GM23338 (cell line): Measurements from ENCODE around the gene C19orf81. TPM values are rescaled to one million over a fixed set of nuclear protein-coding genes. Genes with fewer than 3 reads are reported as not detected.

ENCODE experiments used
- ATAC-seq: fragments of 200-7000 bp; cut with Tn5 transposase; 3 replicates; pipeline ENCODE4 v1.9.1; 2020
- DNase-seq: peaks from one replicate; pipeline ENCODE4 v3.0.0-alpha.2; 2015; ENCODE audit warnings: low spot score
- H2AFZ ChIP-seq: fragments of 200-600 bp; sonication (generic); 2 replicates; pipeline ENCODE4 v1.8.0; 2016; ENCODE audit warnings: antibody characterized with exemption, mild to moderate bottlenecking, moderate library complexity
- H3F3A ChIP-seq: fragments of 200-600 bp; sonication (generic); replicated peaks from 2 replicates; pipeline ENCODE4 v1.8.0; 2017; ENCODE audit warnings: antibody characterized with exemption, mixed run types, low read depth
- H3K27ac ChIP-seq: fragments of 200-600 bp; sonication (generic); 2 replicates; pipeline ENCODE4 v1.6.1; 2016; ENCODE audit warnings: low read depth
- H3K27me3 ChIP-seq: fragments of 200-600 bp; sonication (generic); 2 replicates; pipeline ENCODE4 v1.8.0; 2016; ENCODE audit warnings: mild to moderate bottlenecking, mixed run types, moderate library complexity; ENCODE audit not compliant: insufficient read depth
- H3K36me3 ChIP-seq: fragments of 200-600 bp; sonication (generic); 2 replicates; pipeline ENCODE4 v1.8.0; 2016; ENCODE audit warnings: mild to moderate bottlenecking; ENCODE audit not compliant: insufficient read depth
- H3K4me1 ChIP-seq: fragments of 200-600 bp; sonication (generic); 2 replicates; pipeline ENCODE4 v1.8.0; 2016; ENCODE audit warnings: mild to moderate bottlenecking, moderate library complexity; ENCODE audit not compliant: insufficient read depth
- H3K4me2 ChIP-seq: fragments of 200-600 bp; sonication (generic); 2 replicates; pipeline ENCODE4 v1.7.1; 2017; ENCODE audit warnings: mixed run types
- H3K4me3 ChIP-seq: fragments of 200-600 bp; sonication (generic); 2 replicates; pipeline ENCODE4 v1.6.1; 2016; ENCODE audit warnings: mixed run types
- H3K79me2 ChIP-seq: fragments of 200-600 bp; sonication (generic); replicated peaks from 2 replicates; pipeline ENCODE4 v1.8.0; 2017; ENCODE audit warnings: mild to moderate bottlenecking; ENCODE audit not compliant: insufficient read depth
- H3K9me2 ChIP-seq: fragments of 200-600 bp; sonication (generic); 2 replicates; pipeline ENCODE4 v1.8.0; 2017; ENCODE audit not compliant: insufficient read depth
- H4K20me1 ChIP-seq: fragments of 200-600 bp; sonication (generic); replicated peaks from 2 replicates; pipeline ENCODE4 v1.8.0; 2017; ENCODE audit warnings: mild to moderate bottlenecking; ENCODE audit not compliant: insufficient read depth
- H3K27ac Mint-ChIP-seq: 2 replicates; pipeline ENCODE4 v1.8.0; 2020; ENCODE audit warnings: inconsistent platforms, mild to moderate bottlenecking, moderate library complexity, mixed read lengths
- H3K27me3 Mint-ChIP-seq: 3 replicates; pipeline ENCODE4 v1.8.0; 2022; ENCODE audit warnings: low read depth, mild to moderate bottlenecking, moderate library complexity, mixed read lengths, inconsistent platforms; ENCODE audit not compliant: insufficient read depth, poor library complexity
- H3K36me3 Mint-ChIP-seq: 3 replicates; pipeline ENCODE4 v1.8.0; 2021; ENCODE audit warnings: low read depth, mild to moderate bottlenecking, inconsistent platforms, moderate library complexity, mixed read lengths
- H3K4me1 Mint-ChIP-seq: 3 replicates; pipeline ENCODE4 v1.8.0; 2020; ENCODE audit warnings: mild to moderate bottlenecking, inconsistent platforms, mixed read lengths
- H3K4me3 Mint-ChIP-seq: 3 replicates; pipeline ENCODE4 v1.8.0; 2021; ENCODE audit warnings: moderate library complexity, mild to moderate bottlenecking, inconsistent platforms, mixed read lengths
- H3K9me3 Mint-ChIP-seq: 3 replicates; pipeline ENCODE4 v1.8.0; 2020; ENCODE audit warnings: moderate library complexity, mild to moderate bottlenecking, inconsistent platforms, mixed read lengths
- CREB1 ChIP-seq: fragments of 250-450 bp; sonication (Bioruptor Pico); IDR thresholded peaks from 2 replicates; pipeline ENCODE4 v1.5.0; 2020; ENCODE audit warnings: low read depth, mild to moderate bottlenecking, moderate library complexity
- EZH2 ChIP-seq: fragments of 200-600 bp; sonication (generic); IDR thresholded peaks from one replicate; pipeline ENCODE4 v1.8.0; 2017; ENCODE audit warnings: antibody characterized with exemption, mild to moderate bottlenecking, low read depth; ENCODE audit not compliant: unreplicated experiment
- JUNB ChIP-seq: IDR thresholded peaks from one replicate; pipeline ENCODE4 v1.6.1; 2016; ENCODE audit warnings: antibody characterized with exemption; ENCODE audit not compliant: unreplicated experiment
- ZNF331 ChIP-seq: fragments of 250-450 bp; sonication (Bioruptor Pico); IDR thresholded peaks from 2 replicates; pipeline ENCODE4 v1.5.0; 2020; ENCODE audit warnings: low read depth, mild to moderate bottlenecking, moderate library complexity
- polyA plus RNA-seq: library from polyadenylated mRNA; unstranded; fragments of >200 nt; fragmentation: Nextera tagmentation; extraction: Ambion mirVana; gene quantifications from 2 replicates; pipeline ENCODE4 v1.2.1, GENCODE V29; 2016
- total RNA-seq: library from RNA; depleted of rRNA; stranded (reverse); fragments of >200 nt; shearing (Covaris generic); gene quantifications from 2 replicates; pipeline ENCODE4 v1.2.3, GENCODE V29; 2014
- TF ChIP-seq, protein P1 (sequence below): fragments of 250-450 bp; sonication (Bioruptor Pico); IDR thresholded peaks from 2 replicates; pipeline ENCODE4 v1.5.0; 2020; ENCODE audit warnings: mild to moderate bottlenecking, moderate library complexity
- TF ChIP-seq, protein P2 (sequence below): IDR thresholded peaks from 2 replicates; pipeline ENCODE4 v1.6.1; 2016; ENCODE audit warnings: antibody characterized with exemption

The C19orf81 gene
- total and polyA plus RNA-seq, 2 experiments from 2014 or later, result 23.2 to 54.3 TPM

DNA sequence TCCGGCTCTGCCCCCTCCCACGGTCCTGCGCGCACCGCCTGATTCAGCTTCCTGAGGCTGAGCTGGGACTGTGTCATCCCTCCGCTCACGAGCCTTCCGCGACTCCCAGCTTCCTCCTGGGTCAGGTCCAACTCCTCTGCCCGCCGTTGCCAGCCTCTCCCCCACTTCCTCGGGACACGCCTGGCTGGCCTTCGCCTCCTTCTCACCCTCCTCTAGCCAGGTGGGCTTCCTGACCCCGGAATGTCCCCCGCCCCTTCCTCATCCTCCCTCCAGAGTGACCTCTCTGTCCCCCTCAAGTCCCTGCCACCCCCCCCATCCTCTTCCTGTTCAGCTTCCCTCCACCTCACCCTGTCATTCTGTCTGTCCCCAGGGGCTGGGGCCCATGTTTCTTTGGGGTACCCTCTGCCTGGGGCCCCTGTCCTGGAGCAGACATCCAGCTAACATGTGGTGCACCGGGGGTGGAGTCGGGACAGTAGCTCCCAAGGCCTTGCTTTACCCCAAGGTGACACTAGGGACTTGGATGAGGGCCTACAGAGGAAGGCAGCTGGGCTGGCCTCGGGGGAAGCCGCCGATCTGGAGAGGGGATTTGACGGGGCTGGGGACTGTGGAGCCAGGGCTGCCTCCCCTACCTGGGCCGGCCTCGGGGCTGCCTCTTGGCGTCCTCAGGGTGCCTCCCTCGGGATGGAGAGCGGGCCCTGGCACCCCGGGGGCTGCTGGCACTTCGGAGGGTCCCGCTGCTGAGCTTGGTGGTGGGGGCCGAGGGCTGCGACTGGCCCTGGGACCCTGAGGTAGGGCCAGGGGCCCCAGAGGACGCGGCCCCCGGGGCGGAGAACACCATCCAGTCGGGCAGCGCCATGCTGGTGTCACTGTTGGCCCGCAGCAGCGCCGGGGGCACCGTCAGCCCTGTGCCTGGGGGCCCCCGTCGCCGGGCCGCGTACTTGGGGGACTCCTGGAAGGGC lies 53.9 kb downstream of the C19orf81 start:
- Histone ChIP-seq H3F3A (no peaks in the 10 kb centered on the region), H3K36me3 (no peaks in the 10 kb centered on the region), H3K4me1 (0 out of 2 replicates have a peak, but pooled peaks cover 2% of the 10 kb centered on the region), H3K27me3 (peaks cover 29% of the 10 kb centered on the region), H3K4me2 (no peak overlapping the region), H3K27ac (no peak overlapping the region), H3K4me3 (no peak overlapping the region), H4K20me1 (no peaks in the 10 kb centered on the region), H3K79me2 (no peaks in the 10 kb centered on the region), H3K9me2 (no peaks in the 10 kb centered on the region), H2AFZ (no peak overlapping the region)
- ATAC-seq, result no peak
- no peak overlapping the region for H3K27ac Mint-ChIP-seq
- TF ChIP-seq JUNB (no peak), EZH2 (no peak), CREB1 (CRISPR knock-in tag) (no peak), ZNF331 (CRISPR knock-in tag) (no peak)
- TF ChIP-seq, protein P1, sequence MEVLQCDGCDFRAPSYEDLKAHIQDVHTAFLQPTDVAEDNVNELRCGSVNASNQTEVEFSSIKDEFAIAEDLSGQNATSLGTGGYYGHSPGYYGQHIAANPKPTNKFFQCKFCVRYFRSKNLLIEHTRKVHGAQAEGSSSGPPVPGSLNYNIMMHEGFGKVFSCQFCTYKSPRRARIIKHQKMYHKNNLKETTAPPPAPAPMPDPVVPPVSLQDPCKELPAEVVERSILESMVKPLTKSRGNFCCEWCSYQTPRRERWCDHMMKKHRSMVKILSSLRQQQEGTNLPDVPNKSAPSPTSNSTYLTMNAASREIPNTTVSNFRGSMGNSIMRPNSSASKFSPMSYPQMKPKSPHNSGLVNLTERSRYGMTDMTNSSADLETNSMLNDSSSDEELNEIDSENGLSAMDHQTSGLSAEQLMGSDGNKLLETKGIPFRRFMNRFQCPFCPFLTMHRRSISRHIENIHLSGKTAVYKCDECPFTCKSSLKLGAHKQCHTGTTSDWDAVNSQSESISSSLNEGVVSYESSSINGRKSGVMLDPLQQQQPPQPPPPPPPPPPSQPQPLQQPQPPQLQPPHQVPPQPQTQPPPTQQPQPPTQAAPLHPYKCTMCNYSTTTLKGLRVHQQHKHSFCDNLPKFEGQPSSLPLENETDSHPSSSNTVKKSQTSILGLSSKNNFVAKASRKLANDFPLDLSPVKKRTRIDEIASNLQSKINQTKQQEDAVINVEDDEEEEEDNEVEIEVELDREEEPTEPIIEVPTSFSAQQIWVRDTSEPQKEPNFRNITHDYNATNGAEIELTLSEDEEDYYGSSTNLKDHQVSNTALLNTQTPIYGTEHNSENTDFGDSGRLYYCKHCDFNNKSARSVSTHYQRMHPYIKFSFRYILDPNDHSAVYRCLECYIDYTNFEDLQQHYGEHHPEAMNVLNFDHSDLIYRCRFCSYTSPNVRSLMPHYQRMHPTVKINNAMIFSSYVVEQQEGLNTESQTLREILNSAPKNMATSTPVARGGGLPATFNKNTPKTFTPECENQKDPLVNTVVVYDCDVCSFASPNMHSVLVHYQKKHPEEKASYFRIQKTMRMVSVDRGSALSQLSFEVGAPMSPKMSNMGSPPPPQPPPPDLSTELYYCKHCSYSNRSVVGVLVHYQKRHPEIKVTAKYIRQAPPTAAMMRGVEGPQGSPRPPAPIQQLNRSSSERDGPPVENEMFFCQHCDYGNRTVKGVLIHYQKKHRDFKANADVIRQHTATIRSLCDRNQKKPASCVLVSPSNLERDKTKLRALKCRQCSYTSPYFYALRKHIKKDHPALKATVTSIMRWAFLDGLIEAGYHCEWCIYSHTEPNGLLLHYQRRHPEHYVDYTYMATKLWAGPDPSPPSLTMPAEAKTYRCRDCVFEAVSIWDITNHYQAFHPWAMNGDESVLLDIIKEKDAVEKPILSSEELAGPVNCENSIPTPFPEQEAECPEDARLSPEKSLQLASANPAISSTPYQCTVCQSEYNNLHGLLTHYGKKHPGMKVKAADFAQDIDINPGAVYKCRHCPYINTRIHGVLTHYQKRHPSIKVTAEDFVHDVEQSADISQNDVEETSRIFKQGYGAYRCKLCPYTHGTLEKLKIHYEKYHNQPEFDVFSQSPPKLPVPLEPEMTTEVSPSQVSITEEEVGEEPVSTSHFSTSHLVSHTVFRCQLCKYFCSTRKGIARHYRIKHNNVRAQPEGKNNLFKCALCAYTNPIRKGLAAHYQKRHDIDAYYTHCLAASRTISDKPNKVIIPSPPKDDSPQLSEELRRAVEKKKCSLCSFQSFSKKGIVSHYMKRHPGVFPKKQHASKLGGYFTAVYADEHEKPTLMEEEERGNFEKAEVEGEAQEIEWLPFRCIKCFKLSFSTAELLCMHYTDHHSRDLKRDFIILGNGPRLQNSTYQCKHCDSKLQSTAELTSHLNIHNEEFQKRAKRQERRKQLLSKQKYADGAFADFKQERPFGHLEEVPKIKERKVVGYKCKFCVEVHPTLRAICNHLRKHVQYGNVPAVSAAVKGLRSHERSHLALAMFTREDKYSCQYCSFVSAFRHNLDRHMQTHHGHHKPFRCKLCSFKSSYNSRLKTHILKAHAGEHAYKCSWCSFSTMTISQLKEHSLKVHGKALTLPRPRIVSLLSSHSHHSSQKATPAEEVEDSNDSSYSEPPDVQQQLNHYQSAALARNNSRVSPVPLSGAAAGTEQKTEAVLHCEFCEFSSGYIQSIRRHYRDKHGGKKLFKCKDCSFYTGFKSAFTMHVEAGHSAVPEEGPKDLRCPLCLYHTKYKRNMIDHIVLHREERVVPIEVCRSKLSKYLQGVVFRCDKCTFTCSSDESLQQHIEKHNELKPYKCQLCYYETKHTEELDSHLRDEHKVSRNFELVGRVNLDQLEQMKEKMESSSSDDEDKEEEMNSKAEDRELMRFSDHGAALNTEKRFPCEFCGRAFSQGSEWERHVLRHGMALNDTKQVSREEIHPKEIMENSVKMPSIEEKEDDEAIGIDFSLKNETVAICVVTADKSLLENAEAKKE, result no peak
- TF ChIP-seq, protein P2, sequence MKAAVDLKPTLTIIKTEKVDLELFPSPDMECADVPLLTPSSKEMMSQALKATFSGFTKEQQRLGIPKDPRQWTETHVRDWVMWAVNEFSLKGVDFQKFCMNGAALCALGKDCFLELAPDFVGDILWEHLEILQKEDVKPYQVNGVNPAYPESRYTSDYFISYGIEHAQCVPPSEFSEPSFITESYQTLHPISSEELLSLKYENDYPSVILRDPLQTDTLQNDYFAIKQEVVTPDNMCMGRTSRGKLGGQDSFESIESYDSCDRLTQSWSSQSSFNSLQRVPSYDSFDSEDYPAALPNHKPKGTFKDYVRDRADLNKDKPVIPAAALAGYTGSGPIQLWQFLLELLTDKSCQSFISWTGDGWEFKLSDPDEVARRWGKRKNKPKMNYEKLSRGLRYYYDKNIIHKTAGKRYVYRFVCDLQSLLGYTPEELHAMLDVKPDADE, result no peak
- DNase-seq, result peak; percentile 56
- H3K4me1 Mint-ChIP-seq, result no peaks in the 10 kb centered on the region
- no peak overlapping the region for H3K4me3 Mint-ChIP-seq
- peaks cover 49% of the 10 kb centered on the region for H3K36me3 Mint-ChIP-seq
- H3K27me3 Mint-ChIP-seq, result peaks cover 3% of the 10 kb centered on the region
- H3K9me3 Mint-ChIP-seq, result peaks cover 91% of the 10 kb centered on the region
